Activated naive CD4-positive, alpha-beta T cell (primary cell): ENCODE results near the gene RNASEH2B.

Source experiments
- DNase-seq, 4 experiments: peaks; one replicate each; lab custom pipeline; 2025; lab: John Stamatoyannopoulos, UW

RNASEH2B gene

GRCh38 chr13:50907781-50908180, 1.8 kb upstream of the RNASEH2B start:
- DNase-seq: no peak

- DNase-seq: no peak
Observed at GRCh38 chr13:50908371-50908770, 1.2 kb upstream of the RNASEH2B start.

- no peak for DNase-seq
Observed at GRCh38 chr13:50910485-50910805, 854 bp downstream of the RNASEH2B start.

- no peak for DNase-seq
Observed at GRCh38 chr13:50911081-50911631, 1.6 kb downstream of the RNASEH2B start.

- peak; percentile 60 to 90 (median 86) for DNase-seq
Observed at GRCh38 chr13:50911937-50912795, 2.6 kb downstream of the RNASEH2B start.

- DNase-seq: no peak
Observed at GRCh38 chr13:50912851-50913250, 3.3 kb downstream of the RNASEH2B start.

- no peak for DNase-seq
Observed at GRCh38 chr13:50914176-50914700, 4.6 kb downstream of the RNASEH2B start.

- DNase-seq: no peak
Observed at GRCh38 chr13:50914848-50915247, 5.3 kb downstream of the RNASEH2B start.

- DNase-seq: no peak
Observed at GRCh38 chr13:50915565-50915964, 6.0 kb downstream of the RNASEH2B start.

GRCh38 chr13:50916701-50917184, 7.2 kb downstream of the RNASEH2B start:
- no peak for DNase-seq

GRCh38 chr13:50917572-50917971, 8.0 kb downstream of the RNASEH2B start:
- DNase-seq: no peak

- no peak for DNase-seq
Observed at GRCh38 chr13:50918567-50918966, 9.0 kb downstream of the RNASEH2B start.

- DNase-seq: no peak
Observed at GRCh38 chr13:50919277-50919676, 9.7 kb downstream of the RNASEH2B start.

- DNase-seq: no peak
Observed at GRCh38 chr13:50921706-50922105, 12.1 kb downstream of the RNASEH2B start.

- DNase-seq: no peak
Observed at GRCh38 chr13:50923272-50923671, 13.7 kb downstream of the RNASEH2B start.

GRCh38 chr13:50924025-50924424, 14.4 kb downstream of the RNASEH2B start:
- DNase-seq: no peak

GRCh38 chr13:50927701-50928100, 18.1 kb downstream of the RNASEH2B start:
- DNase-seq: no peak

- no peak for DNase-seq
Observed at GRCh38 chr13:50928102-50928501, 18.5 kb downstream of the RNASEH2B start.

GRCh38 chr13:50928659-50929462, 19.3 kb downstream of the RNASEH2B start:
- no peak for DNase-seq

GRCh38 chr13:50932091-50932490, 22.5 kb downstream of the RNASEH2B start:
- no peak for DNase-seq

GRCh38 chr13:50934735-50935435, 25.3 kb downstream of the RNASEH2B start:
- no peak for DNase-seq

GRCh38 chr13:50936679-50937078, 27.1 kb downstream of the RNASEH2B start:
- no peak for DNase-seq
